Right lobe of liver (tissue), 6 donors: Measurements from ENCODE around the gene ANXA2R. TPM values are rescaled to one million over a fixed set of nuclear protein-coding genes. Genes with fewer than 3 reads are reported as not detected.
A peak's percentile ranks its signal among the peaks of the same experiment; 100 is the strongest.
"Not testable (repeated sequence)": the region's sequence is repeated elsewhere in the genome, so short reads cannot be mapped to it uniquely, and the experiment has no call there.

Experiments used
- ATAC-seq, 4 donors: fragments of 200-7000 bp; cut with Tn5 transposase; one replicate each; pipeline ENCODE4 v1.9.1; 2020; ENCODE audit warnings: mild to moderate bottlenecking in 4 of 4, moderate library complexity in 4 of 4
- DNase-seq, 3 donors: peaks; one replicate each; pipeline ENCODE4 v3.0.0-alpha.2; 2020
- H3K27ac ChIP-seq, 3 donors: fragments of 200-600 bp; one replicate each; pipeline ENCODE4 v1.8.0; 2022
- H3K27me3 ChIP-seq, 2 donors: fragments of 200-600 bp; one replicate each; pipeline ENCODE4 v1.8.0; 2022
- H3K36me3 ChIP-seq, 4 donors: fragments of 200-600 bp; sonication (generic) in 1 of 4; one replicate each; pipeline versions ENCODE4 v1.5.1 to v1.8.0; 2017 to 2022; ENCODE audit warnings: control low read depth in 1 of 4
- H3K4me1 ChIP-seq, 4 donors: fragments of 200-600 bp; sonication (generic) in 1 of 4; one replicate each; pipeline versions ENCODE4 v1.5.1 to v1.8.0; 2017 to 2022; ENCODE audit warnings: control low read depth in 1 of 4
- H3K4me3 ChIP-seq, 3 donors: fragments of 200-600 bp; one replicate each; pipeline ENCODE4 v1.8.0; 2022
- H3K9me3 ChIP-seq, 4 donors: fragments of 200-600 bp; sonication (generic) in 1 of 4; one replicate each; pipeline versions ENCODE4 v1.5.1 to v1.8.0; 2017 to 2022; ENCODE audit warnings: control low read depth in 1 of 4
- CTCF ChIP-seq, 4 donors: fragments of 200-600 bp in 3 of 4; fragments of 450-650 bp in 1 of 4; IDR thresholded peaks; one replicate each; pipeline versions ENCODE4 v1.5.1 to v1.8.0; 2016 to 2022; ENCODE audit warnings: antibody characterized with exemption in 4 of 4, mild to moderate bottlenecking in 2 of 4
- POLR2A ChIP-seq: fragments of 450-650 bp; IDR thresholded peaks from one replicate; pipeline ENCODE4 v1.6.1; 2017; ENCODE audit warnings: antibody characterized with exemption, mild to moderate bottlenecking
- WGBS: methylation state at CpG from one replicate; pipeline ENCODE4 v1.1.6; 2018; ENCODE audit warnings: low coverage, low lambda C conversion rate; ENCODE audit not compliant: insufficient coverage; ENCODE audit errors: missing lambda C conversion rate; 5-methylcytosine and 5-hydroxymethylcytosine counted together
- intact Hi-C, 2 donors: fragments of 100-400 bp; cut with DNase I; formaldehyde crosslinking; loops; one replicate each; pipeline versions ENCODE4 v1.11.2 to v1.14.1; 2022
- total RNA-seq, 6 experiments: library from RNA; depleted of rRNA in 2 of 6; stranded (reverse); fragments of >200 nt in 2 of 6; fragmentation: NEBNext Ultra II Directional in 3 of 6; extraction: Animal tissue kit (Norgen Biotek cat#: 25700) in 3 of 6; gene quantifications; one replicate each; pipeline versions ENCODE4 v1.1.0 to v1.2.4, GENCODE V29; 2016 to 2023
- donor health status: DM: no; HTN: yes; CAD: no.
- donor health status: DM: no; HTN: no; CAD: no.
- donor health status: DM: no; HTN: no; CAD: no.
- donor health status: DM: no; HTN: yes; CAD: no.
- donor health status: DM: no; HTN: yes; CAD: no.

ANXA2R gene
- total RNA-seq, 6 experiments from 2014 or later, result 0.21 to 1.1 (median 0.41) TPM

- Histone ChIP-seq H3K27me3 (no peaks in the 10 kb centered on the region), H3K27ac (peak overlapping the region; percentile 97 to 100 (median 100)), H3K9me3 (no peaks in the 10 kb centered on the region), H3K4me1 (peaks cover 0 to 20% (median 8%) of the 10 kb centered on the region in 4 donors), H3K4me3 (peak overlapping the region; percentile 69 to 94 (median 81)), H3K36me3 (peaks cover 0 to 14% (median 3%) of the 10 kb centered on the region in 4 donors)
- peak; percentile 84 to 88 (median 87) for DNase-seq
- TF ChIP-seq CTCF (IDR thresholded peaks at IDR 0.05) (peak in 1 of 4 donors; percentile 8), POLR2A (peak; percentile 34)
- intact Hi-C loops, result no loop called here
- peak; percentile 59 to 73 (median 70) for ATAC-seq
- WGBS, result under 1% methylated on average over 49 of the region's 75 CpGs
Measured at GRCh38 chr5:43065948-43066798, 26.1 kb upstream of the ANXA2R start.

- DNase-seq, result no peak
Measured at GRCh38 chr5:43065387-43065947, 25.3 kb upstream of the ANXA2R start.

GRCh38 chr5:43063721-43064171, 23.6 kb upstream of the ANXA2R start:
- no peak for TF ChIP-seq CTCF (IDR thresholded peaks at IDR 0.05)
- TF ChIP-seq POLR2A, result no peak
- Histone ChIP-seq H3K9me3 (no peaks in the 10 kb centered on the region), H3K27me3 (no peaks in the 10 kb centered on the region), H3K27ac (peak overlapping the region; percentile 97 to 100 (median 100)), H3K4me3 (peak overlapping the region in 1 of 3 donors; percentile 69), H3K36me3 (no peaks in the 10 kb centered on the region), H3K4me1 (peaks cover 0 to 13% (median 6%) of the 10 kb centered on the region in 4 donors)
- 66% methylated on average over 8 of the region's 12 CpGs for WGBS
- intact Hi-C loops, result no loop called here
- no peak for ATAC-seq
- peak in 1 of 3 donors; percentile 56 for DNase-seq

More at GRCh38 chr5:43065387-43065947, 25.3 kb upstream of the ANXA2R start:
- no peak for TF ChIP-seq CTCF (IDR thresholded peaks at IDR 0.05)
- TF ChIP-seq POLR2A, result no peak
- H3K9me3 ChIP-seq, result no peaks in the 10 kb centered on the region
- H3K36me3 ChIP-seq, result peaks cover 0 to 7% (median 0%) of the 10 kb centered on the region in 4 donors
- peak in 2 of 4 donors; percentile 3 to 9 for ATAC-seq
- H3K4me1 ChIP-seq, result peaks cover 0 to 20% (median 8%) of the 10 kb centered on the region in 4 donors
- WGBS, result under 1% methylated on average over 18 of the region's 18 CpGs
- peak overlapping the region; percentile 97 to 100 (median 100) for H3K27ac ChIP-seq
- intact Hi-C loops, result no loop called here
- peak overlapping the region; percentile 69 to 94 (median 81) for H3K4me3 ChIP-seq
- no peaks in the 10 kb centered on the region for H3K27me3 ChIP-seq

- Histone ChIP-seq H3K4me3 (no peak overlapping the region), H3K4me1 (no peaks in the 10 kb centered on the region), H3K36me3 (no peaks in the 10 kb centered on the region), H3K27ac (no peak overlapping the region), H3K9me3 (no peaks in the 10 kb centered on the region), H3K27me3 (no peaks in the 10 kb centered on the region)
- TF ChIP-seq POLR2A, result no peak
- TF ChIP-seq CTCF (IDR thresholded peaks at IDR 0.05), result no peak
- ATAC-seq (no peak), DNase-seq (no peak)
- intact Hi-C loops, result no loop called here
- 89% methylated on average over 4 of the region's 5 CpGs for WGBS
Measured at GRCh38 chr5:43061352-43062075, 21.4 kb upstream of the ANXA2R start.

GRCh38 chr5:43060020-43060419, 19.9 kb upstream of the ANXA2R start:
- DNase-seq, H3K4me3 ChIP-seq, H3K27me3 ChIP-seq, intact Hi-C loops, H3K9me3 ChIP-seq, H3K4me1 ChIP-seq, ATAC-seq, H3K36me3 ChIP-seq, H3K27ac ChIP-seq: not testable (repeated sequence)
- 100% methylated on average over 2 of the region's 2 CpGs for WGBS

- H3K27ac ChIP-seq, H3K36me3 ChIP-seq, H3K4me1 ChIP-seq, H3K4me3 ChIP-seq, H3K27me3 ChIP-seq, ATAC-seq, DNase-seq, intact Hi-C loops, H3K9me3 ChIP-seq: not testable (repeated sequence)
- 95% methylated on average over 2 of the region's 2 CpGs for WGBS
Measured at GRCh38 chr5:43055098-43055497, 15.0 kb upstream of the ANXA2R start.
